Body of pancreas (tissue), 4 donors: ENCODE results near the gene MSI2.

Source experiments
- CTCF ChIP-seq, 7 experiments: fragments of 450-650 bp in 4 of 7; fragments of 200-600 bp in 3 of 7; sonication (generic) in 3 of 7; IDR thresholded peaks; one replicate each; pipeline ENCODE4 v1.5.1; 2016 to 2019; ENCODE audit warnings: antibody characterized with exemption in 7 of 7
- POLR2A ChIP-seq, 3 donors: fragments of 450-650 bp; IDR thresholded peaks; one replicate each; pipeline ENCODE4 v1.6.1; 2016; ENCODE audit warnings: antibody characterized with exemption in 3 of 3, mild to moderate bottlenecking in 2 of 3

DNA sequence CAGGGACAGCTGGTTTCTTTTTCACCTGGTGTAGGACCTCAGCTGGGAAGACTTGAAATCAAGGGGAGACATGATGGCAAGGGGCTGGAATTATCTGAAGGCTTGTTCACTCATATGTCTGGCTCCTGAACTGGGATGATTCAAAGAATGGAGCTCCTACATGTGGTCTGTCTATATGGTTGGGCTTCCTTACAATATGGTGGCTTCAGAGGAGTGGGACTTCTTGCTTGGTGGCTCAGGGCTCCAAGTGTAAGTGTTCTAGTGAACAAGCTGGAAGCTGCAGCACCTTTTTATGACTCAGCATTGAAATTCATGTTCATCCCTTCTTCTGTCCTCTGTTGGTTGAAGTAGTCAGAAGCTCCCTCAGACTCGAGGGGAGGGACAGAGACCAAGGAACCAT, 127.9 kb downstream of the MSI2 start:
- TF ChIP-seq POLR2A (IDR thresholded peaks at IDR 0.05) (no peak), CTCF (IDR thresholded peaks at IDR 0.05) (no peak)
